C4-2B (cell line): Measurements from ENCODE around the gene RIN3.

Experiments used
- H3K27ac ChIP-seq: fragments of 450-650 bp; 2 replicates; pipeline ENCODE4 v1.5.1; 2017
- CTCF ChIP-seq: fragments of 450-650 bp; conservative IDR thresholded peaks from 2 replicates; pipeline ENCODE4 v1.5.1; 2017; ENCODE audit warnings: mild to moderate bottlenecking
- ZFX ChIP-seq: fragments of 450-650 bp; IDR thresholded peaks from 2 replicates; pipeline ENCODE4 v1.6.1; 2017

Gene RIN3

GRCh38 chr14:92702441-92702918 is 188.9 kb downstream of the RIN3 start:
- H3K27ac ChIP-seq, result no peak overlapping the region
- TF ChIP-seq CTCF (no peak), ZFX (no peak)

- no peak overlapping the region for H3K27ac ChIP-seq
- TF ChIP-seq CTCF (no peak), ZFX (no peak)
Observed at GRCh38 chr14:92703516-92703915, 189.9 kb downstream of the RIN3 start.

- no peak overlapping the region for H3K27ac ChIP-seq
Observed at GRCh38 chr14:92704036-92704804, 190.6 kb downstream of the RIN3 start.

GRCh38 chr14:92704821-92705220 is 191.2 kb downstream of the RIN3 start:
- TF ChIP-seq CTCF (no peak), ZFX (no peak)
- H3K27ac ChIP-seq, result no peak overlapping the region

More at GRCh38 chr14:92704036-92704804, 190.6 kb downstream of the RIN3 start:
- TF ChIP-seq CTCF, result no peak
- TF ChIP-seq ZFX, result no peak

DNA sequence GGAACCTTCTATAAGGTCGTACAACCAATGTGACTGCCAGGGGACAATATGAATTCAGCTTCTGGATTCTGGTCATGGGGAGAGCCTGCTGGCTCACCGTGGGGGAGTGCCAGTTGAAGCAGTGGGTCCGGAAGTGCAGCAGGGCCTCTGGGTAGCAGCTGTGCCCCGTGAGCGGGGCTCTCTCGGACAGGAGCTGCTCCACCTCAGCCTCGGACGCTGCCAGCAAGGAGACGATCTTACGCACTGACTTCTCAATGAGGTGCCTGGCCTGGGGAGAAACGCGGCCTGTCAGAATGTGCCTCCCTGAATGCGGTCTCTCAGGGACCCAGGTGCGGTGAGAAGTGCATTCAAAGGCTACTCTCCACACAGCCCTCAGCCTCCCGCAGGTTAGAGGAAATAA is 192.8 kb downstream of the RIN3 start:
- H3K27ac ChIP-seq, result no peak overlapping the region
- TF ChIP-seq CTCF (no peak), ZFX (no peak)

- H3K27ac ChIP-seq, result no peak overlapping the region
- no peak for TF ChIP-seq ZFX
- no peak for TF ChIP-seq CTCF
Observed at GRCh38 chr14:92709340-92710000, 195.9 kb downstream of the RIN3 start.

- no peak for TF ChIP-seq CTCF
- TF ChIP-seq ZFX, result no peak
- H3K27ac ChIP-seq, result no peak overlapping the region
Observed at GRCh38 chr14:92710001-92710341, 196.4 kb downstream of the RIN3 start.
